GM13976 (cell line): ENCODE data around the gene MB.

ENCODE experiments used
- DNase-seq: peaks from one replicate; pipeline ENCODE4 v3.0.0; 2012; ENCODE audit warnings: low spot score
- CTCF ChIP-seq: IDR thresholded peaks from 2 replicates; pipeline ENCODE4 v1.5.1; 2012; ENCODE audit warnings: borderline replicate concordance, mild to moderate bottlenecking; ENCODE audit not compliant: insufficient read depth; ENCODE audit errors: extremely low read depth, missing control alignments, control extremely low read depth
- in situ Hi-C: fragments of 300-500 bp; cut with MboI; formaldehyde crosslinking; loops from one replicate; pipeline ENCODE4 v1.12.0; 2022; ENCODE audit warnings: low sequenced_read_pairs, mixed read lengths, inconsistent platforms; ENCODE audit not compliant: unreplicated experiment

The MB gene

GRCh38 chr22:35630891-35631290 lies 13.8 kb upstream of the MB start:
- TF ChIP-seq CTCF: no peak
- in situ Hi-C loops: loop anchor here (10.0 kb wide), 1 partner anchor 294 kb away; no protein-coding TSS in a partner anchor
- no peak for DNase-seq

- TF ChIP-seq CTCF: no peak
- DNase-seq: no peak
- in situ Hi-C loops: loop anchor here (10.0 kb wide), 1 partner anchor 294 kb away; no protein-coding TSS in a partner anchor
These were observed 13.3 kb upstream of the MB start for GRCh38 chr22:35630387-35630793.

GRCh38 chr22:35629406-35630216 lies 12.5 kb upstream of the MB start:
- DNase-seq: peak; percentile 75
- in situ Hi-C loops: loop anchor here (10.0 kb wide), 1 partner anchor 295 kb away; no protein-coding TSS in a partner anchor
- TF ChIP-seq CTCF: no peak

GRCh38 chr22:35628732-35629131 lies 11.6 kb upstream of the MB start:
- no peak for TF ChIP-seq CTCF
- in situ Hi-C loops: no loop called here
- DNase-seq: no peak

- peak; percentile 71 for TF ChIP-seq CTCF
- peak; percentile 79 for DNase-seq
- in situ Hi-C loops: no loop called here
These were observed 10.3 kb upstream of the MB start for GRCh38 chr22:35627267-35628041.

- DNase-seq: no peak
- no peak for TF ChIP-seq CTCF
- in situ Hi-C loops: no loop called here
These were observed 8.8 kb upstream of the MB start for GRCh38 chr22:35625763-35626432.
